OCI-LY3 (cell line): Measurements from ENCODE around the gene KCTD13.

Source experiments
- H2AFZ ChIP-seq: fragments of 200-600, 300-600 bp; shearing (Covaris generic); 2 replicates; pipeline ENCODE4 v1.6.0; 2014; ENCODE audit warnings: antibody characterized with exemption, low read depth, low read length
- H3K27ac ChIP-seq: fragments of 200-600, 300-600 bp; sonication (generic); 2 replicates; pipeline ENCODE4 v1.5.1; 2014; ENCODE audit warnings: mild to moderate bottlenecking, low read length, moderate library complexity, mixed read lengths
- H3K27me3 ChIP-seq: fragments of 200-600, 300-600 bp; sonication (generic); 2 replicates; pipeline ENCODE4 v1.6.1; 2014; ENCODE audit warnings: low read depth, low read length, mixed read lengths
- H3K36me3 ChIP-seq: fragments of 200-600, 300-600 bp; sonication (generic); replicated peaks from 2 replicates; pipeline ENCODE3; 2014; ENCODE audit warnings: low read depth, low read length, mixed read lengths
- H3K4me1 ChIP-seq: fragments of 300-600, 200-600 bp; sonication (generic); 2 replicates; pipeline ENCODE4 v1.6.1; 2014; ENCODE audit warnings: low read length, mixed read lengths
- H3K4me2 ChIP-seq: fragments of 200-600, 300-600 bp; sonication (generic); 2 replicates; pipeline ENCODE4 v1.6.1; 2014; ENCODE audit warnings: low read length, mixed read lengths
- H3K4me3 ChIP-seq: fragments of 300-600, 200-600 bp; sonication (generic); 2 replicates; pipeline ENCODE4 v1.5.1; 2014; ENCODE audit warnings: antibody characterized with exemption, mild to moderate bottlenecking, low read length, moderate library complexity
- H3K79me2 ChIP-seq: fragments of 300-600, 200-600 bp; shearing (Covaris generic); 2 replicates; pipeline ENCODE4 v1.6.1; 2014; ENCODE audit warnings: mild to moderate bottlenecking, low read length, mixed read lengths
- H3K9ac ChIP-seq: fragments of 300-600, 200-600 bp; shearing (Covaris generic); 2 replicates; pipeline ENCODE4 v1.6.0; 2014; ENCODE audit warnings: mild to moderate bottlenecking, low read length, moderate library complexity
- H3K9me3 ChIP-seq: fragments of 200-600, 300-600 bp; shearing (Covaris generic); 2 replicates; pipeline ENCODE4 v1.6.1; 2014; ENCODE audit warnings: low read length, mixed read lengths; ENCODE audit not compliant: insufficient read depth
- H4K20me1 ChIP-seq: fragments of 200-600, 300-600 bp; sonication (generic); 2 replicates; pipeline ENCODE4 v1.6.1; 2016; ENCODE audit warnings: low read length, mixed read lengths; ENCODE audit not compliant: insufficient read depth
- EZH2phosphoT487 ChIP-seq: fragments of 200-600 bp; shearing (Covaris generic); IDR thresholded peaks from 2 replicates; pipeline ENCODE4 v1.6.1; 2018; ENCODE audit warnings: antibody characterized with exemption, mixed run types, low read depth
- TF ChIP-seq, protein P1 (sequence below): fragments of 200-600, 300-600 bp; sonication (generic); IDR thresholded peaks from 2 replicates; pipeline ENCODE4 v1.5.1; 2014; ENCODE audit warnings: antibody characterized with exemption, low read length, low read depth

Gene KCTD13

DNA sequence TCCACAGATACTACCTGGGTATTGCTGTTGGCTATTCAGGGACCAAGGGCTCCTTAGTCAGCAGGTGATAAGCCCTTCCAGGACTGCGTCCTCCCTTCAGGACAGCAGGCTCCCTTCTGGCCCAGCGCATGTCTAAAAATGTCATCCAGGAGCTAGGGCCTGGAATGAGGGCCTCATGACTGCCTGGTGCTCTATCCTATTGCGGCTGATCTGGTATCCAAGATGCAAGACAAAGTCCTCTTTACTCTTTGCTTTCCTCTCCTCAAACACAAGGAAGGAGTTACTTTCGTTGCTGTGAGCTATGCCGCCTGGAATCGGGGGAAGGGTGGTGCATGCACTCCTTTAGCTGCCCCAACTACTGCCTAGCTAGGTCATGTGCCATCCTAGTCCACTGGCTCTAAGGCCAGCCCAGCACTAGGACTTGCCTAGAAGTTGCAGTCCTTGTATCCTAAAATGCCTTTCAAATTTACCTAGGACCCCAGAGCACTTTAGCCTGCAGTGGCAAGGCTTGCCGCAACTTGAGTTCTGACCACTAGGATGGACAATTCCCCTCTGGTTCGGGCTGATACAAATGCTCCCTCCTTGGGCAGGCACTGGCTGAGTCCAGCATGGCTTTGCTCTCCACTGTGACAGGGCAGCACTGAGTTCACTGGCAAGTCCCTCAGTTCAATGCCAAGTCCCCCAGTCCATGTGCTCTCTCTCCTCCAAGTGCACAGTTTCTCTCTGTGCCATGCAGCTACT lies 25.8 kb upstream of the KCTD13 start:
- Histone ChIP-seq H3K79me2 (no peaks in the 10 kb centered on the region), H4K20me1 (no peaks in the 10 kb centered on the region), H3K4me2 (no peak overlapping the region), H3K4me1 (peaks cover 6% of the 10 kb centered on the region; the same call in 1 of the 2 replicates), H3K27me3 (no peaks in the 10 kb centered on the region), H3K9me3 (0 out of 2 replicates have a peak, but pooled peaks cover 5% of the 10 kb centered on the region), H3K27ac (no peak overlapping the region), H2AFZ (no peak overlapping the region), H3K9ac (no peak overlapping the region), H3K4me3 (no peak overlapping the region), H3K36me3 (no peaks in the 10 kb centered on the region)
- TF ChIP-seq, protein P1, sequence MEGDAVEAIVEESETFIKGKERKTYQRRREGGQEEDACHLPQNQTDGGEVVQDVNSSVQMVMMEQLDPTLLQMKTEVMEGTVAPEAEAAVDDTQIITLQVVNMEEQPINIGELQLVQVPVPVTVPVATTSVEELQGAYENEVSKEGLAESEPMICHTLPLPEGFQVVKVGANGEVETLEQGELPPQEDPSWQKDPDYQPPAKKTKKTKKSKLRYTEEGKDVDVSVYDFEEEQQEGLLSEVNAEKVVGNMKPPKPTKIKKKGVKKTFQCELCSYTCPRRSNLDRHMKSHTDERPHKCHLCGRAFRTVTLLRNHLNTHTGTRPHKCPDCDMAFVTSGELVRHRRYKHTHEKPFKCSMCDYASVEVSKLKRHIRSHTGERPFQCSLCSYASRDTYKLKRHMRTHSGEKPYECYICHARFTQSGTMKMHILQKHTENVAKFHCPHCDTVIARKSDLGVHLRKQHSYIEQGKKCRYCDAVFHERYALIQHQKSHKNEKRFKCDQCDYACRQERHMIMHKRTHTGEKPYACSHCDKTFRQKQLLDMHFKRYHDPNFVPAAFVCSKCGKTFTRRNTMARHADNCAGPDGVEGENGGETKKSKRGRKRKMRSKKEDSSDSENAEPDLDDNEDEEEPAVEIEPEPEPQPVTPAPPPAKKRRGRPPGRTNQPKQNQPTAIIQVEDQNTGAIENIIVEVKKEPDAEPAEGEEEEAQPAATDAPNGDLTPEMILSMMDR = no peak
- no peak for TF ChIP-seq EZH2phosphoT487

DNA sequence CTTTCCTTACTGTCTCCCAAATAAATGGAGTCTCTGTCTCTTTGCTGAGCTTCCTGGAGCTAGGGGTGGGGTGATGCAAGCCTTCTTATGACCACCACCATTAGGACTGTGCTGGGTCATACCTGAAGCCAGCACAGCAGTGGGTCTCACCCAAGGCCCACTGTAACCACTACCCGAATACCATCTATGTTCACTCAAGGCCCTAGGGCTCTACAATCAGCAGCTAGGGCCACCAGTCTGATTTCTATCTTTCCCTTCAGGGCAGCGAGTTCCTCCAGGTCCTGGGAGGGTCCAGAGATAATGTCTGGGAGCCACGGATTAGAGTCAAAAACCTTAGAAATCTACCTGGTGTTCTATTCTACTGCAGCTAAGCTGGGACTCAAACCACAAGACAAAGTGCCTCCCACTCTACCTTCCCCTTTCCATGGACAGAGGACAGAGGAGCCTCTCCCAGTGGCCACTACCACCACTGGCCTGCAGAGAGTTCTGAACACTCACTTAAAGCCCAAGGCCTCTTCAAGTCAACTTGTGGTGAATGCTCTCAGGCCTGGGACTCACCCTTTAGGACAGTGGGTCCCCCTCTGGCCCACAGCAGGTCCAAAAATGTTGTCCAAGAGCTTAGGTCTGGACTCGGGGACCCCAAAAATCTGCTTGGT lies 24.9 kb upstream of the KCTD13 start:
- no peak overlapping the region for H3K27ac ChIP-seq
- 0 out of 2 replicates have a peak, but pooled peaks cover 5% of the 10 kb centered on the region for H3K9me3 ChIP-seq
- H3K4me2 ChIP-seq = no peak overlapping the region
- no peaks in the 10 kb centered on the region for H3K36me3 ChIP-seq
- no peak overlapping the region for H3K4me3 ChIP-seq
- TF ChIP-seq, protein P1 = no peak
- no peak for TF ChIP-seq EZH2phosphoT487
- no peak overlapping the region for H2AFZ ChIP-seq
- H3K4me1 ChIP-seq = peaks cover 6% of the 10 kb centered on the region; the same call in 1 of the 2 replicates
- H3K9ac ChIP-seq = no peak overlapping the region
- no peaks in the 10 kb centered on the region for H3K79me2 ChIP-seq
- H4K20me1 ChIP-seq = no peaks in the 10 kb centered on the region
- H3K27me3 ChIP-seq = no peaks in the 10 kb centered on the region

DNA sequence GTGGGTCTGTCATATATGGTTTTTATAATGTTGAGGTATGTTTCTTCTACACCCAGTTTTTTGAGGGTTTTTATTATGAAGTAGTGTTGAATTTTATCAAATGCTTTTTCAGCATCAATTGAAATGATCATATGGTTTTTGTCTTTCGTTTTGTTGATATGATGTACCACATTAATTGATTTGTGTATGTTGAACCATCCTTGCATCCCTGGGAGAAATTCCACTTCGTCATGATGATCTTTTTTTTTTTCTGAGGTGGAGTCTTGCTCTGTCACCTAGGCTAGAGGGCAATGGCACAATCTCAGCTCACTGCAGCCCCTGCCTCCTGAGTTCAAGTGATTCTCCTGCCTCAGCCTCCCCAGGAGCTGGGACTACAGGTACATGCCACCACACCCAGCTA lies 21.9 kb upstream of the KCTD13 start:
- H3K4me1 ChIP-seq = no peaks in the 10 kb centered on the region; the same call in 1 of the 2 replicates
- no peak for TF ChIP-seq EZH2phosphoT487
- TF ChIP-seq, protein P1 = no peak
- no peaks in the 10 kb centered on the region for H3K27me3 ChIP-seq
- no peaks in the 10 kb centered on the region for H3K79me2 ChIP-seq
- H3K27ac ChIP-seq = no peak overlapping the region
- H3K36me3 ChIP-seq = no peaks in the 10 kb centered on the region
- no peak overlapping the region for H3K4me3 ChIP-seq
- H3K9me3 ChIP-seq = 0 out of 2 replicates have a peak, but pooled peaks cover 5% of the 10 kb centered on the region
- no peak overlapping the region for H2AFZ ChIP-seq
- no peak overlapping the region for H3K9ac ChIP-seq
- no peak overlapping the region for H3K4me2 ChIP-seq
- H4K20me1 ChIP-seq = no peaks in the 10 kb centered on the region
